Neural cell (in vitro differentiated cells): Measurements from ENCODE around the gene GRB7.

ENCODE experiments used
- CTCF ChIP-seq: fragments of 450-650 bp; IDR thresholded peaks from 2 replicates; pipeline ENCODE4 v1.5.1; 2014; ENCODE audit warnings: antibody characterized with exemption, mild to moderate bottlenecking, moderate library complexity; ENCODE audit not compliant: poor library complexity, severe bottlenecking
- EP300 ChIP-seq: fragments of 450-650 bp; conservative IDR thresholded peaks from 2 replicates; pipeline ENCODE4 v1.6.1; 2014; ENCODE audit warnings: antibody characterized with exemption, mild to moderate bottlenecking, moderate library complexity; ENCODE audit not compliant: poor library complexity, severe bottlenecking
- MXI1 ChIP-seq: fragments of 450-650 bp; conservative IDR thresholded peaks from 2 replicates; pipeline ENCODE4 v1.6.1; 2014; ENCODE audit warnings: antibody characterized with exemption, mild to moderate bottlenecking; ENCODE audit not compliant: poor library complexity, severe bottlenecking
- TAF1 ChIP-seq: IDR thresholded peaks from 2 replicates; pipeline ENCODE4 v1.6.1; 2012; ENCODE audit warnings: low read depth

GRCh38 chr17:39714234-39714633 is 23.5 kb upstream of the GRB7 start:
- TF ChIP-seq CTCF (no peak), MXI1 (no peak), EP300 (no peak), TAF1 (no peak)
